SK-N-SH (cell line): Measurements from ENCODE around the gene MAST4. TPM values are rescaled to one million over a fixed set of nuclear protein-coding genes. Genes with fewer than 3 reads are reported as not detected.
A peak's percentile ranks its signal among the peaks of the same experiment; 100 is the strongest.

Experiments
- CTCF ChIA-PET: fragments of 300-600, 350-600 bp; formaldehyde crosslinking; extraction: SDS; loops from one replicate; lab custom pipeline; 2021; lab: Yijun Ruan, JAX
- POLR2A ChIA-PET: fragments of 350-600 bp; sonication (Branson Sonifier 250); formaldehyde crosslinking; extraction: SDS; loops from one replicate; lab custom pipeline; 2020; ENCODE audit warnings: antibody characterized with exemption, inconsistent platforms; lab: Yijun Ruan, JAX
- DNase-seq: peaks from one replicate; pipeline ENCODE4 v3.0.0; 2012
- H2AFZ ChIP-seq: fragments of 200-600 bp; sonication (generic); 2 replicates; pipeline ENCODE4 v1.8.1; 2016; ENCODE audit warnings: antibody characterized with exemption, mild to moderate bottlenecking, low read depth
- H3F3A ChIP-seq: fragments of 200-600 bp; sonication (generic); replicated peaks from 2 replicates; pipeline ENCODE3; 2016; ENCODE audit warnings: antibody characterized with exemption, mild to moderate bottlenecking; ENCODE audit not compliant: insufficient read depth
- H3K27ac ChIP-seq, 2 experiments: fragments of 200-500 bp in 1 of 2; fragments of 200-600 bp in 1 of 2; sonication (Bioruptor generic) in 1 of 2; sonication (generic), shearing (Covaris generic) in 1 of 2; 2 replicates each; pipeline versions ENCODE4 v1.5.1 to v1.6.1; 2014 to 2016; ENCODE audit warnings: low read depth in 2 of 2, inconsistent platforms in 1 of 2, low read length in 1 of 2, mild to moderate bottlenecking in 1 of 2, mixed read lengths in 1 of 2
- H3K27me3 ChIP-seq: fragments of 200-600 bp; sonication (generic), shearing (Covaris generic); 2 replicates; pipeline ENCODE4 v1.6.1; 2016; ENCODE audit warnings: mixed run types; ENCODE audit not compliant: insufficient read depth
- H3K36me3 ChIP-seq, 2 experiments: fragments of 200-500 bp in 1 of 2; fragments of 200-600 bp in 1 of 2; sonication (Bioruptor generic) in 1 of 2; sonication (generic) in 1 of 2; replicated peaks in 1 of 2; 2 replicates each; pipeline versions ENCODE3 to v1.5.1; 2014 to 2016; ENCODE audit warnings: low read length in 1 of 2, mild to moderate bottlenecking in 1 of 2; ENCODE audit not compliant: insufficient read depth in 2 of 2, control insufficient read depth in 1 of 2
- H3K4me1 ChIP-seq, 2 experiments: fragments of 200-500 bp in 1 of 2; fragments of 200-600 bp in 1 of 2; sonication (Bioruptor generic) in 1 of 2; sonication (generic), shearing (Covaris generic) in 1 of 2; 2 replicates each; pipeline versions ENCODE4 v1.5.1 to v1.6.1; 2014 to 2016; ENCODE audit warnings: low read depth in 1 of 2, low read length in 1 of 2, mixed run types in 1 of 2; ENCODE audit not compliant: insufficient read depth in 2 of 2, control insufficient read depth in 1 of 2
- H3K4me2 ChIP-seq: fragments of 200-600 bp; sonication (generic), shearing (Covaris generic); 2 replicates; pipeline ENCODE4 v1.6.1; 2017; ENCODE audit warnings: mixed run types
- H3K4me3 ChIP-seq, 2 experiments: fragments of 200-500 bp in 1 of 2; fragments of 200-600 bp in 1 of 2; sonication (Bioruptor generic) in 1 of 2; sonication (generic), shearing (Covaris generic) in 1 of 2; 2 replicates each; pipeline versions ENCODE4 v1.5.1 to v1.8.1; 2014 to 2016; ENCODE audit warnings: low read depth in 2 of 2, inconsistent platforms in 1 of 2, low read length in 1 of 2, mild to moderate bottlenecking in 1 of 2, mixed read lengths in 1 of 2, moderate library complexity in 1 of 2
- H3K79me2 ChIP-seq: fragments of 200-600 bp; sonication (generic); 2 replicates; pipeline ENCODE4 v1.8.1; 2017; ENCODE audit warnings: mild to moderate bottlenecking; ENCODE audit not compliant: insufficient read depth
- H3K9ac ChIP-seq: fragments of 200-600 bp; sonication (generic); 2 replicates; pipeline ENCODE4 v1.6.1; 2017; ENCODE audit warnings: mixed run types
- H3K9me2 ChIP-seq: fragments of 200-600 bp; sonication (generic); 2 replicates; pipeline ENCODE4 v1.6.1; 2017; ENCODE audit warnings: mixed run types
- H3K9me3 ChIP-seq: fragments of 200-600 bp; sonication (generic); 2 replicates; pipeline ENCODE4 v1.6.1; 2017; ENCODE audit warnings: mixed run types, mild to moderate bottlenecking, moderate library complexity
- H4K20me1 ChIP-seq: fragments of 200-600 bp; sonication (generic); 2 replicates; pipeline ENCODE4 v1.6.1; 2017; ENCODE audit warnings: mild to moderate bottlenecking, mixed run types; ENCODE audit not compliant: insufficient read depth
- CHD2 ChIP-seq: fragments of 150-350 bp; IDR thresholded peaks from 2 replicates; pipeline ENCODE4 v1.6.1; 2018; ENCODE audit warnings: low read length; ENCODE audit not compliant: partially characterized antibody
- EZH2phosphoT487 ChIP-seq: fragments of 200-600 bp; sonication (generic); IDR thresholded peaks from 2 replicates; pipeline ENCODE4 v1.6.1; 2017; ENCODE audit warnings: low read depth, mixed run types, mild to moderate bottlenecking, antibody characterized with exemption, moderate library complexity, borderline replicate concordance
- FOXJ3 ChIP-seq: sonication (generic); formaldehyde crosslinking; IDR thresholded peaks from 2 replicates; pipeline ENCODE4 v1.5.1; 2020; ENCODE audit warnings: mild to moderate bottlenecking, missing genetic modification reagents
- FOXM1 ChIP-seq: IDR thresholded peaks from 2 replicates; pipeline ENCODE4 v1.4.0; 2012; ENCODE audit warnings: low read depth, mild to moderate bottlenecking
- GABPA ChIP-seq: IDR thresholded peaks from 2 replicates; pipeline ENCODE4 v1.4.0; 2012; ENCODE audit warnings: low read depth, mild to moderate bottlenecking
- GATA2 ChIP-seq: sonication (generic); formaldehyde crosslinking; IDR thresholded peaks from 2 replicates; pipeline ENCODE4 v1.5.0; 2020; ENCODE audit warnings: mild to moderate bottlenecking, missing genetic modification reagents
- JUND ChIP-seq: IDR thresholded peaks from 2 replicates; pipeline ENCODE4 v1.4.0; 2012
- MAX ChIP-seq: IDR thresholded peaks from 2 replicates; pipeline ENCODE4 v1.4.0; 2012; ENCODE audit warnings: low read depth
- MEF2A ChIP-seq: IDR thresholded peaks from 2 replicates; pipeline ENCODE4 v1.4.0; 2012; ENCODE audit warnings: low read depth, borderline replicate concordance
- NRF1 ChIP-seq: IDR thresholded peaks from 2 replicates; pipeline ENCODE4 v1.6.1; 2012; ENCODE audit warnings: low read depth, mild to moderate bottlenecking, low read length
- PBX3 ChIP-seq: IDR thresholded peaks from 2 replicates; pipeline ENCODE4; 2012
- RAD21 ChIP-seq: IDR thresholded peaks from 2 replicates; pipeline ENCODE4 v1.6.1; 2012; ENCODE audit warnings: mild to moderate bottlenecking, low read length
- RCOR1 ChIP-seq: fragments of 150-350 bp; IDR thresholded peaks from 2 replicates; pipeline ENCODE4 v1.6.1; 2017; ENCODE audit warnings: antibody characterized with exemption, low read length
- REST ChIP-seq: IDR thresholded peaks from 2 replicates; pipeline ENCODE4 v1.6.1; 2012; ENCODE audit warnings: mild to moderate bottlenecking, low read depth, low read length, moderate library complexity
- RFX5 ChIP-seq: IDR thresholded peaks from 2 replicates; pipeline ENCODE4 v1.6.1; 2012; ENCODE audit warnings: mild to moderate bottlenecking, improper control_type of control experiment, low read length
- RXRA ChIP-seq: IDR thresholded peaks from 2 replicates; pipeline ENCODE4 v1.4.0; 2012; ENCODE audit warnings: low read depth, mild to moderate bottlenecking, borderline replicate concordance
- SIN3A ChIP-seq: IDR thresholded peaks from 2 replicates; pipeline ENCODE4 v1.6.1; 2012; ENCODE audit warnings: low read depth, mild to moderate bottlenecking, low read length, moderate library complexity, borderline replicate concordance
- TCF12 ChIP-seq: IDR thresholded peaks from 2 replicates; pipeline ENCODE4 v1.4.0; 2012
- TEAD4 ChIP-seq: IDR thresholded peaks from 2 replicates; pipeline ENCODE4 v1.4.0; 2012; ENCODE audit warnings: mild to moderate bottlenecking, borderline replicate concordance; ENCODE audit not compliant: insufficient read depth
- USF1 ChIP-seq: IDR thresholded peaks from 2 replicates; pipeline ENCODE4 v1.4.0; 2012; ENCODE audit warnings: low read depth, borderline replicate concordance
- USF2 ChIP-seq: fragments of 150-350 bp; IDR thresholded peaks from 2 replicates; pipeline ENCODE4 v1.6.1; 2017; ENCODE audit warnings: antibody characterized with exemption, low read length, low read depth, borderline replicate concordance
- YY1 ChIP-seq: IDR thresholded peaks from 2 replicates; pipeline ENCODE4 v1.4.0; 2012; ENCODE audit warnings: low read depth, mild to moderate bottlenecking
- ZBTB33 ChIP-seq: IDR thresholded peaks from 2 replicates; pipeline ENCODE4 v1.4.0; 2012; ENCODE audit warnings: low read depth, borderline replicate concordance
- WGBS: methylation state at CpG from one replicate; pipeline ENCODE4 v1.1.6; 2017; ENCODE audit warnings: low lambda C conversion rate; 5-methylcytosine and 5-hydroxymethylcytosine counted together
- polyA plus RNA-seq, 3 experiments: library from polyadenylated mRNA; depleted of rRNA; stranded (reverse); fragments of >200 nt; gene quantifications; 2 replicates each; pipeline ENCODE4 v1.2.3, GENCODE V29; 2012

Gene MAST4
- 1.3 and 2.2 TPM in 2 replicates for polyA plus RNA-seq (2012; rRNA removed)
- 1.5 and 1.7 TPM in 2 replicates for polyA plus RNA-seq (2012; cell fraction: cytosol; rRNA removed)
- polyA plus RNA-seq (2012; cell fraction: nucleus; rRNA removed) = 5.8 and 7.1 TPM in 2 replicates

- CTCF ChIA-PET = interaction anchor here (1.0 to 4.2 kb wide), 2 partner anchors 288 to 289 kb away, joined by 6 to 26 read pairs; no protein-coding TSS in a partner anchor
- POLR2A ChIA-PET = no interaction called here
- H2AFZ ChIP-seq = peak within 1 kb of the TSS; percentile 77
- H3K4me1 ChIP-seq = peaks cover 0 to 12% of the 10 kb centered on the region in 2 experiments; a peak in 1 of 4 replicates
- DNase-seq = peak; percentile 92
- H3K27me3 ChIP-seq = peaks cover 34% of the 10 kb centered on the region
- no peaks in the 10 kb centered on the region for H3K9me2 ChIP-seq
- no peak within 1 kb of the TSS for H3K27ac ChIP-seq
- peak within 1 kb of the TSS; percentile 63 to 81 for H3K4me3 ChIP-seq
- H3K9me3 ChIP-seq = no peaks in the 10 kb centered on the region
- H3K4me2 ChIP-seq = peak within 1 kb of the TSS; percentile 91
- H3K9ac ChIP-seq = no peak within 1 kb of the TSS
- WGBS = 7% methylated on average over 29 of the region's 74 CpGs
- no peaks in the 10 kb centered on the region for H4K20me1 ChIP-seq
- no peaks in the 10 kb centered on the region for H3K79me2 ChIP-seq
- H3K36me3 ChIP-seq = no peaks in the 10 kb centered on the region
- no peaks in the 10 kb centered on the region for H3F3A ChIP-seq
- TF ChIP-seq CHD2 (peak; percentile 16), GABPA (no peak), SIN3A (no peak), USF1 (no peak), RFX5 (no peak), NRF1 (no peak), RAD21 (no peak), YY1 (no peak), JUND (no peak), FOXJ3 (CRISPR knock-in tag) (no peak), PBX3 (peak; percentile 99), FOXM1 (no peak), TEAD4 (no peak), RCOR1 (no peak), MEF2A (no peak), REST (no peak), ZBTB33 (no peak), RXRA (no peak), GATA2 (CRISPR knock-in tag) (no peak), EZH2phosphoT487 (no peak), MAX (no peak), TCF12 (no peak), USF2 (no peak)
Observed at GRCh38 chr5:66595756-66596635, at the start of gene MAST4. MAST4 (plus strand) TSS chr5:66596393; CDS start chr5:66596656, 263 bp downstream.
